DMS53 treated with DMSO at 0.1 percent for 48 hours (cell line): ENCODE results near the gene KXD1.
"Not testable (repeated sequence)": the region's sequence is repeated elsewhere in the genome, so short reads cannot be mapped to it uniquely, and the experiment has no call there.

Source experiments
- DNase-seq: peaks from one replicate; lab custom pipeline; 2025; ENCODE audit not compliant: unreplicated experiment; lab: John Stamatoyannopoulos, UW

KXD1 gene

GRCh38 chr19:18557411-18558201 lies at the start of gene KXD1:
KXD1 (plus strand) TSS chr19:18557870; CDS start chr19:18562057, 4,187 bp downstream.
- DNase-seq = peak; percentile 91

GRCh38 chr19:18508585-18508984 lies 49.1 kb upstream of the KXD1 start:
- DNase-seq = no peak

GRCh38 chr19:18510216-18510615 lies 47.5 kb upstream of the KXD1 start:
- DNase-seq = no peak

- no peak for DNase-seq
Measured at GRCh38 chr19:18513868-18514267, 43.8 kb upstream of the KXD1 start.

- no peak for DNase-seq
Measured at GRCh38 chr19:18514800-18515682, 42.6 kb upstream of the KXD1 start.

- no peak for DNase-seq
Measured at GRCh38 chr19:18515959-18516358, 41.7 kb upstream of the KXD1 start.

GRCh38 chr19:18517606-18518005 lies 40.1 kb upstream of the KXD1 start:
- no peak for DNase-seq

GRCh38 chr19:18518639-18519038 lies 39.0 kb upstream of the KXD1 start:
- no peak for DNase-seq

- DNase-seq = peak; percentile 45
Measured at GRCh38 chr19:18519962-18520847, 37.5 kb upstream of the KXD1 start.

GRCh38 chr19:18520848-18521691 lies 36.6 kb upstream of the KXD1 start:
- DNase-seq = no peak

GRCh38 chr19:18521692-18522123 lies 36.0 kb upstream of the KXD1 start, which contains the start of gene ELL:
ELL (minus strand) TSS chr19:18522070; CDS start chr19:18522055, 15 bp downstream.
- no peak for DNase-seq

GRCh38 chr19:18522124-18522861 lies 35.4 kb upstream of the KXD1 start:
- DNase-seq = peak; percentile 96

- DNase-seq = not testable (repeated sequence)
Measured at GRCh38 chr19:18522862-18523440, 34.7 kb upstream of the KXD1 start.

GRCh38 chr19:18523841-18524240 lies 33.8 kb upstream of the KXD1 start:
- no peak for DNase-seq

GRCh38 chr19:18526316-18526715 lies 31.4 kb upstream of the KXD1 start:
- no peak for DNase-seq

GRCh38 chr19:18529782-18530181 lies 27.9 kb upstream of the KXD1 start:
- no peak for DNase-seq

- DNase-seq = no peak
Measured at GRCh38 chr19:18531485-18531884, 26.2 kb upstream of the KXD1 start.

GRCh38 chr19:18532168-18532890 lies 25.3 kb upstream of the KXD1 start:
- no peak for DNase-seq
